CMK (cell line): Measurements from ENCODE around the gene DCC.

Experiments used
- DNase-seq: peaks from one replicate; pipeline ENCODE4 v3.0.0-alpha.2; 2010; ENCODE audit warnings: low read depth

DCC gene

GRCh38 chr18:53521068-53521467, 1181.1 kb downstream of the DCC start:
- no peak for DNase-seq

- no peak for DNase-seq
Observed at GRCh38 chr18:53526101-53526870, 1186.3 kb downstream of the DCC start.

- DNase-seq = no peak
Observed at GRCh38 chr18:53527365-53527764, 1187.4 kb downstream of the DCC start.

GRCh38 chr18:53531187-53531586, 1191.2 kb downstream of the DCC start:
- DNase-seq = no peak

- DNase-seq = no peak
Observed at GRCh38 chr18:53531896-53532295, 1191.9 kb downstream of the DCC start.

GRCh38 chr18:53534203-53534602, 1194.2 kb downstream of the DCC start:
- no peak for DNase-seq

GRCh38 chr18:53534695-53535094, 1194.7 kb downstream of the DCC start:
- no peak for DNase-seq

- no peak for DNase-seq
Observed at GRCh38 chr18:53536908-53537307, 1196.9 kb downstream of the DCC start.

GRCh38 chr18:53541924-53542323, 1201.9 kb downstream of the DCC start:
- no peak for DNase-seq

GRCh38 chr18:53543711-53544110, 1203.7 kb downstream of the DCC start:
- DNase-seq = no peak

GRCh38 chr18:53544917-53545316, 1204.9 kb downstream of the DCC start:
- no peak for DNase-seq

- DNase-seq = no peak
Observed at GRCh38 chr18:53551868-53552426, 1212.0 kb downstream of the DCC start.

GRCh38 chr18:53553030-53553429, 1213.0 kb downstream of the DCC start:
- DNase-seq = no peak

- DNase-seq = no peak
Observed at GRCh38 chr18:53556450-53556849, 1216.5 kb downstream of the DCC start.

GRCh38 chr18:53560546-53560945, 1220.5 kb downstream of the DCC start:
- DNase-seq = no peak

GRCh38 chr18:53566626-53567025, 1226.6 kb downstream of the DCC start:
- no peak for DNase-seq

GRCh38 chr18:53567929-53568574, 1228.1 kb downstream of the DCC start:
- no peak for DNase-seq
